T-cell (primary cell): ENCODE measurements around the gene C5orf15. TPM values are rescaled to one million over a fixed set of nuclear protein-coding genes. Genes with fewer than 3 reads are reported as not detected.
A peak's percentile ranks its signal among the peaks of the same experiment; 100 is the strongest.

Experiments
- ATAC-seq, 4 experiments: fragments of 200-7000 bp in 3 of 4; fragments of 150-1000 bp in 1 of 4; cut with Tn5 transposase; replicated peaks in 1 of 4; 1 replicate in 3 of 4; 2 replicates in 1 of 4; pipeline ENCODE4 v1.10.0; 2021; ENCODE audit warnings: moderate library complexity in 3 of 4, mild to moderate bottlenecking in 2 of 4, moderate number of reproducible peaks in 1 of 4
- CTCF ChIA-PET, 2 donors: fragments of 300-600 bp; sonication (Branson Sonifier 250); formaldehyde crosslinking; loops; one replicate each; lab custom pipeline; 2022; ENCODE audit warnings: antibody characterized with exemption in 2 of 2; lab: Charles Lee
- POLR2A ChIA-PET, 2 donors: fragments of 300-600 bp; sonication (Branson Sonifier 250); formaldehyde crosslinking; loops; one replicate each; lab custom pipeline; 2022; ENCODE audit warnings: antibody characterized with exemption in 2 of 2; lab: Charles Lee
- DNase-seq, 35 experiments: peaks; one replicate each; pipeline versions ENCODE4 v3.0.0 to v3.0.0-alpha.2; 2013 to 2023
- H3K27ac ChIP-seq: one replicate; pipeline ENCODE4 v1.5.1; 2013; ENCODE audit warnings: low read length
- H3K27me3 ChIP-seq, 2 experiments: replicated peaks in 1 of 2; 1 replicate in 1 of 2; 2 replicates in 1 of 2; pipeline versions ENCODE4 v1.6.1 to v1.7.0; 2013; ENCODE audit warnings: low read length in 1 of 2, mixed read lengths in 1 of 2; ENCODE audit not compliant: control insufficient read depth in 2 of 2, insufficient read depth in 2 of 2; ENCODE audit errors: extremely low read depth in 1 of 2
- H3K36me3 ChIP-seq, 2 donors: 1 replicate in 1 of 2; 2 replicates in 1 of 2; pipeline versions ENCODE4 v1.6.1 to v1.7.0; 2013; ENCODE audit warnings: low read length in 1 of 2; ENCODE audit not compliant: control insufficient read depth in 2 of 2, insufficient read depth in 1 of 2; ENCODE audit errors: extremely low read depth in 1 of 2
- H3K4me1 ChIP-seq, 2 experiments: 1 replicate in 1 of 2; 2 replicates in 1 of 2; pipeline versions ENCODE4 v1.6.1 to v1.7.0; 2013; ENCODE audit warnings: low read length in 2 of 2, mixed read lengths in 1 of 2; ENCODE audit not compliant: insufficient read depth in 2 of 2, control insufficient read depth in 1 of 2; ENCODE audit errors: extremely low read depth in 1 of 2
- H3K4me3 ChIP-seq, 2 donors: 1 replicate in 1 of 2; 2 replicates in 1 of 2; pipeline versions ENCODE4 v1.5.1 to v1.7.0; 2013; ENCODE audit warnings: mild to moderate bottlenecking in 2 of 2, low read length in 1 of 2, moderate library complexity in 1 of 2; ENCODE audit not compliant: control insufficient read depth in 1 of 2; ENCODE audit errors: extremely low read depth in 1 of 2
- H3K9me3 ChIP-seq: 2 replicates; pipeline ENCODE4 v1.7.0; 2013
- H3K27ac Mint-ChIP-seq, 2 donors: one replicate each; pipeline ENCODE4 v1.8.0; 2020 to 2021; ENCODE audit warnings: mild to moderate bottlenecking in 2 of 2, mixed read lengths in 2 of 2
- H3K27me3 Mint-ChIP-seq, 2 donors: one replicate each; pipeline ENCODE4 v1.8.0; 2021 to 2022; ENCODE audit warnings: mixed read lengths in 2 of 2
- H3K36me3 Mint-ChIP-seq: one replicate; pipeline ENCODE4 v1.8.0; 2021; ENCODE audit warnings: mixed read lengths
- H3K4me1 Mint-ChIP-seq, 3 donors: one replicate each; pipeline ENCODE4 v1.8.0; 2020 to 2022; ENCODE audit warnings: mixed read lengths in 3 of 3, mild to moderate bottlenecking in 1 of 3
- H3K4me3 Mint-ChIP-seq, 3 donors: one replicate each; pipeline ENCODE4 v1.8.0; 2020 to 2022; ENCODE audit warnings: mild to moderate bottlenecking in 3 of 3, mixed read lengths in 3 of 3, moderate library complexity in 3 of 3
- H3K9me3 Mint-ChIP-seq, 3 donors: one replicate each; pipeline ENCODE4 v1.8.0; 2020 to 2022; ENCODE audit warnings: mixed read lengths in 3 of 3
- WGBS: methylation state at CpG from one replicate; pipeline ENCODE4 v1.1.5; 2013; ENCODE audit warnings: missing lambda C conversion rate; ENCODE audit not compliant: insufficient coverage; 5-methylcytosine and 5-hydroxymethylcytosine counted together
- total RNA-seq, 35 experiments: library from RNA in 6 of 35; stranded (reverse) in 6 of 35; fragments of 120-200 nt in 1 of 35; gene quantifications; one replicate each; pipeline versions ENCODE4 v1.2.1 to v1.2.4 and lab custom pipeline; 2013 to 2026

Gene C5orf15
- 10 to 100 TPM; 12.6 to 14.7 (median 14.5) TPM for total RNA-seq
- total RNA-seq (2013): 22.9 TPM
- total RNA-seq (lab: John Stamatoyannopoulos, UW): 16.4 to 72.1 (median 29.4) reads per million in 29 experiments

- peaks cover 28% of the 10 kb centered on the region for H3K36me3 Mint-ChIP-seq
- DNase-seq: peak; percentile 74 to 97 (median 90)
- peak within 1 kb of the TSS; percentile 93 to 100 (median 98) for H3K4me3 Mint-ChIP-seq
- no peaks in the 10 kb centered on the region for H3K27me3 ChIP-seq
- H3K9me3 ChIP-seq: no peaks in the 10 kb centered on the region
- H3K9me3 Mint-ChIP-seq: no peaks in the 10 kb centered on the region
- ChIA-PET CTCF (interaction anchor here in 1 of 2 donors (0.6 kb wide), 1 partner anchor 933 kb away, joined by 4 read pairs; no protein-coding TSS in a partner anchor), POLR2A (interaction anchor here in 1 of 2 donors (1.5 kb wide), 1 partner anchor 35 kb away, joined by 7 read pairs; no protein-coding TSS in a partner anchor)
- WGBS: under 1% methylated on average over 41 of the region's 48 CpGs
- peaks cover 0 to 7% of the 10 kb centered on the region in 2 donors for H3K36me3 ChIP-seq
- peaks cover 45 to 53% (median 49%) of the 10 kb centered on the region in 3 donors for H3K4me1 Mint-ChIP-seq
- H3K27ac Mint-ChIP-seq: peak within 1 kb of the TSS; percentile 95 to 98
- H3K4me1 ChIP-seq: peaks cover 9 to 18% of the 10 kb centered on the region in 2 experiments
- H3K27me3 Mint-ChIP-seq: no peaks in the 10 kb centered on the region
- peak within 1 kb of the TSS; percentile 92 for H3K27ac ChIP-seq
- H3K4me3 ChIP-seq: peak within 1 kb of the TSS; percentile 81 to 99
- ATAC-seq: peak; percentile 97 to 99 (median 98)
These were observed at the start of gene C5orf15 for GRCh38 chr5:133968204-133968980. TSS of gene C5orf15 (minus strand) at chr5:133968625. CDS start at chr5:133968584, 41 bp downstream.

DNA sequence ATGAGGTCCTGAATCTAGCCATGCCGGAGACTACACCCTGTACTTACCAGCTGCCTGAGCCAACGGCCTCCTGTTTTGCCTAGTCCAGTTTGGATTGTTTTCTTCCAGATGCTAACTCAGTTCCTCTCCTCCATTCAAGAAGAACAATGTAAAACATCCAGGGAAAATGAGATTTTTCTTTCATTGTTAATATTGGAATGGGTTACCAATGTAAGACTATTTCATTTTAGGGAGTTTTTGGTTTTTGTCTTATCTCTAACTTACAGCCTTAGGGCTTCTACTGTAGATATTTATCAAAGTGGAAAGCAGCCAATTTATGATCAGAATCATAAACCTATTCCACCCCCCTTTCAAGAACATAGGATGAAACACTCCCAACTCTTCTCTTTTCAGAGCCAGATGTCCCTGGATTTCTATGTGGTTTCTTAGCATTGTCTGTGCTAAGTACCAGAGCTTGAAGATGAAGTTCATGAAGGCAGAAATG, 39.9 kb upstream of the C5orf15 start:
- H3K27me3 Mint-ChIP-seq: peaks cover 0 to 3% of the 10 kb centered on the region in 2 donors
- H3K9me3 Mint-ChIP-seq: no peaks in the 10 kb centered on the region
- peaks cover 6 to 19% of the 10 kb centered on the region in 2 experiments for H3K4me1 ChIP-seq
- H3K27ac Mint-ChIP-seq: no peak overlapping the region
- no peak for DNase-seq
- H3K4me3 Mint-ChIP-seq: no peak overlapping the region
- no peaks in the 10 kb centered on the region for H3K9me3 ChIP-seq
- H3K4me3 ChIP-seq: no peak overlapping the region
- ChIA-PET POLR2A (interaction anchor here in 1 of 2 donors (0.6 to 0.7 kb wide), 2 partner anchors 126 to 322 kb away, joined by 3 read pairs; no protein-coding TSS in a partner anchor), CTCF (interaction anchor here (0.5 to 0.7 kb wide), 4 partner anchors 18 to 912 kb away, joined by 3 to 8 read pairs (median 5); no protein-coding TSS in a partner anchor)
- H3K27ac ChIP-seq: no peak overlapping the region
- peaks cover 13 to 15% (median 14%) of the 10 kb centered on the region in 3 donors for H3K4me1 Mint-ChIP-seq
- no peaks in the 10 kb centered on the region for H3K36me3 ChIP-seq
- no peaks in the 10 kb centered on the region for H3K36me3 Mint-ChIP-seq
- peaks cover 0 to 4% of the 10 kb centered on the region in 2 experiments for H3K27me3 ChIP-seq
- no peak for ATAC-seq
- no CpG with 5 or more reads among the region's 2 CpGs for WGBS

GRCh38 chr5:134007581-134008265, 39.3 kb upstream of the C5orf15 start:
- Mint-ChIP-seq H3K27me3 (peaks cover 0 to 3% of the 10 kb centered on the region in 2 donors), H3K36me3 (no peaks in the 10 kb centered on the region), H3K4me1 (peaks cover 18 to 19% (median 19%) of the 10 kb centered on the region in 3 donors), H3K27ac (no peak overlapping the region), H3K9me3 (no peaks in the 10 kb centered on the region), H3K4me3 (no peak overlapping the region)
- no peak for ATAC-seq
- CTCF ChIA-PET: no interaction called here
- Histone ChIP-seq H3K27ac (no peak overlapping the region), H3K36me3 (no peaks in the 10 kb centered on the region), H3K9me3 (no peaks in the 10 kb centered on the region), H3K4me3 (no peak overlapping the region), H3K4me1 (peaks cover 9 to 25% of the 10 kb centered on the region in 2 experiments), H3K27me3 (peaks cover 0 to 2% of the 10 kb centered on the region in 2 experiments)
- WGBS: 96% methylated on average over 5 of the region's 14 CpGs
- no peak for DNase-seq
- POLR2A ChIA-PET: interaction anchor here in 1 of 2 donors (0.7 kb wide), 1 partner anchor 612 kb away, joined by 4 read pairs; no protein-coding TSS in a partner anchor

DNA sequence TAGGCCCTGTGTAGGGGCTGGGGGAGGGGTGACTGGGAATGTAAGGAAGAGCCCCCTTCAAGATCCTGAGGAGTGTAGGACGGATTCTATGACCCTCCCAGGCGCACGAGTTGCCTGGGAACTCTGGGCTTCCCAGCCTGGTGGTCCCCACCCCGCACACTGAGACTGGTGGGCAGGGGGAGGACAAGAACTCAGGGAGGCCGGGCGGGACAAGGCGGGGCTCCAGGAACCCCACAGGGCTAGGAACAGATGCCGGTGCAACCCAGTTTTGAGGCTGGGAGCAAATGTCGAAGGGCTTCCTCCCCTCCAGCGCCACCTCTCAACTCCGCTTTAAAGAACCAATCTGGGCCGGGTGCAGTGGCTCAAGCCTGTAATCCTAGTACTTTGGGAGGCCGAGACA, 37.7 kb upstream of the C5orf15 start:
- Histone ChIP-seq H3K27me3 (peaks cover 0 to 2% of the 10 kb centered on the region in 2 experiments), H3K36me3 (no peaks in the 10 kb centered on the region), H3K4me1 (peaks cover 9 to 39% of the 10 kb centered on the region in 2 experiments), H3K4me3 (no peak overlapping the region), H3K9me3 (no peaks in the 10 kb centered on the region), H3K27ac (no peak overlapping the region)
- Mint-ChIP-seq H3K27me3 (no peaks in the 10 kb centered on the region), H3K9me3 (no peaks in the 10 kb centered on the region), H3K4me1 (peaks cover 32 to 33% (median 33%) of the 10 kb centered on the region in 3 donors), H3K27ac (peak overlapping the region; percentile 49 to 66), H3K36me3 (peaks cover under 1% of the 10 kb centered on the region), H3K4me3 (peak overlapping the region; percentile 78 to 85 (median 79))
- DNase-seq (no peak), ATAC-seq (no peak)
- CTCF ChIA-PET: no interaction called here
- POLR2A ChIA-PET: no interaction called here
- WGBS: 97% methylated on average over 10 of the region's 13 CpGs

DNA sequence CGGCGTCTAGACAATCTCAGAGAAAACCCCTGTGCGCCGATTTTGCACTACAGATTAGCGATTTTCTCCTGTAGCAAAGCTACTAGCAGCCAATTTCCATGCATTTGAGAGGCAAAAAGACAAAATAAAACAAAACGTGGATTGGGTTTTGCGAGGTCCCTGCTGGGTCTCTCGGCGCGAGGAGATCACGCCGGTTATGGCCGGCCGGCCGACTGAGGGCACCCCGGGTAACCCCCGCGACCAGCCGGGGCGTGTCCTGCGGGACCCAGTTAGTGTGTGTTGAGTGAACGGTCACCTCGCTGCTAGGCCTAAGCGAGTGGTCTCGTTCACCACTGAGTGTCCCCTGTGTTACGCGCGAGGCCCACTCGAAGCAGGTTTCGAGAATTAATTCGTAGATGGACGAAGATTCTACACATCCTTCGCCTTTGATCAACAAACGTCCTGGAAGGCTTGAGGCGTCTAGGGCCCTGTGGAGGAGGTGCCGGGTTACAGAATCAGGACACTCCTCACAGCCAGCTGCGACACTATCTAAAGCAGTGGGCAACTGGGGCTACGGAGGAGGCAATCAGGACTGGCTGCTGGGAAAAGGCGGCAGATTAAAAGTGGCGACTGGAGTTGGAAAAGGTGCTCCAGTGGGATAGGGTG, 37.1 kb upstream of the C5orf15 start:
- peak overlapping the region; percentile 78 to 85 (median 79) for H3K4me3 Mint-ChIP-seq
- no peaks in the 10 kb centered on the region for H3K9me3 ChIP-seq
- H3K27ac ChIP-seq: peak overlapping the region; percentile 95
- H3K36me3 Mint-ChIP-seq: peaks cover 3% of the 10 kb centered on the region
- peak overlapping the region; percentile 79 to 84 for H3K4me3 ChIP-seq
- peak overlapping the region; percentile 85 to 91 for H3K27ac Mint-ChIP-seq
- CTCF ChIA-PET: interaction anchor here in 1 of 2 donors (0.5 to 0.8 kb wide), 7 partner anchors 8 to 1901 kb away, joined by 3 to 10 read pairs (median 3); no protein-coding TSS in a partner anchor
- H3K27me3 ChIP-seq: peaks cover 0 to 2% of the 10 kb centered on the region in 2 experiments
- no peaks in the 10 kb centered on the region for H3K36me3 ChIP-seq
- H3K4me1 ChIP-seq: peaks cover 9 to 44% of the 10 kb centered on the region in 2 experiments
- H3K4me1 Mint-ChIP-seq: peaks cover 35 to 39% (median 38%) of the 10 kb centered on the region in 3 donors
- DNase-seq (peak in 1 of 35 experiments; percentile 31), ATAC-seq (no peak)
- 34% methylated on average over 36 of the region's 40 CpGs for WGBS
- no peaks in the 10 kb centered on the region for H3K9me3 Mint-ChIP-seq
- POLR2A ChIA-PET: interaction anchor here in 1 of 2 donors (0.6 to 0.9 kb wide), 5 partner anchors 35 to 646 kb away, joined by 3 to 7 read pairs (median 3); no protein-coding TSS in a partner anchor
- H3K27me3 Mint-ChIP-seq: no peaks in the 10 kb centered on the region
